ENCODE data around the gene SEC16B. TPM values are rescaled to one million over a fixed set of nuclear protein-coding genes. Genes with fewer than 3 reads are reported as not detected.

SEC16B gene
- total RNA-seq, 1 donor from 2014 or later = 0.53 TPM

DNA sequence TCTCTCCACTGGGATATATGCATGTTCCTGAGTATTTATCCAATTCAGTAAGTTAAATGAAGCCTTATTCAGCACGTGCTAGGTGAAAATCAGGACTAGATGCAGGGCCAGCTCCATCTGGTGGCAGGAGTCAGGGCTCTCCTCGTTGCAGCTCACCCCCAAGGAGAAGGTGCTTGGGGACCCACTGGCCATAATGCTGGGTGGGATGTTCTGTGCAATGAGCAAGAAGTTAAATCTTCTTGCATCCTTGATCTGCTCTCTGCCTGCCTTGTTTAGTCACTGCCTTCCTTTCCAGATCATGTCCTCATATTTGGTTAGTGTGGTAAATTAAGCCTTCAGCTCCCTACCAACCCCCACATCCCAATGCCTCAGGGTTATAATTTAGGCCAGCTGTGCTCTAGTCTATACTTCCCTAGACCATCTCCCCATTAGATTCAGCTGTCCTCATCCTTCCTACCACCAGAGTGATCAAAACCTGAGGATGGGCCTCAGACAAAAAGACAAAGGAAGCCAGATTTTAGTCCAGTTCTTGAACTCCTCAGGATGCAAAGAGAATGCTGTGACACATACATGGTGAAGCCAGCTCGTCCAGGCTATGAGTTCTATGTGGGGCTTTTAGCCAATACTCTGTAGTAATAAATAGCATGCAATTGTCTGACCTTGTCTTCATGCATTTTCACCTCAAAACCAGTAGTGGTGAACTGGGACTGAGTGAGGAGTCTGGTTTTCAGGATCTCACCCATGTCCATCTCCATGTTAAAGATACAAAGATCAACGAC, 55.9 kb downstream of the SEC16B start:
- no peak for DNase-seq (ENCODE audit: low read depth, low spot score)

DNA sequence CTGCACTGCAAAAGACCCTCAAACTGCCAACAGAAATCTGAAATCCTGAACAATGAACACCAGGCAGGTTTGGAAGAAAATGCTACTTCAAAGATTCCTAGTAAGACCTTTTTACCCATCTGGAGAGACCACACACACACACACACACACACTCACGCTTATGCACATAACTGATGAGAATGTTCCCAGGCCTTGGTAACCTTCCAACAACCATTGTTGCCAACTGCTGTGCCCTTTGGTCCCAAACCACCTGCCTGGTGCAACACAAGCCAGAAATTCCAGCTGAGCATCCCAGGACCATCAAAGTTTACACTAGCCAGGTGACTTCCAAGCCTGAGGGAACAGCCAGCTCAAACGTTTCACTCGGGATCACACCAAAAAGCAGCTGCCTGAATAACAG, 56.9 kb downstream of the SEC16B start:
- no peak for DNase-seq (ENCODE audit: low read depth, low spot score)

DNA sequence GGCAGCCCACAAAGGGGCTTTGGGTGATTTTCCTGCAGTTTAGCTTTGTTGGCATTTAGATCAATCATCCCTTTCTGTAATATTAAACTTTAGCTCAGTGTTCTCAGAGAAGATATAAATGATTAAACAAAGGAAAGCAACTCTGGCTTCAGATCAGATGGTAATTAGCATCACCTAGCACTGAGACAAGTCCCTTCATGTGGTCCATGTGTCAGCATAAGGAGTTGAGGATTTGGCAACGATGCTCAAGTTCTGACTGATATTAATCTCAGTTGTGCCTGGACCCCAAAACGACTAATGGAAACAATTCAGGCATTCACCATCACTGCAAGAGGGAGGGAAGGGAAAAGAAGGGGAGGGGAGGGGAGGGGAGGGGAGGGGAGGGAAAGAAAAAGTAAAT, 60.4 kb downstream of the SEC16B start:
- no peak for DNase-seq (ENCODE audit: low read depth, low spot score)

DNA sequence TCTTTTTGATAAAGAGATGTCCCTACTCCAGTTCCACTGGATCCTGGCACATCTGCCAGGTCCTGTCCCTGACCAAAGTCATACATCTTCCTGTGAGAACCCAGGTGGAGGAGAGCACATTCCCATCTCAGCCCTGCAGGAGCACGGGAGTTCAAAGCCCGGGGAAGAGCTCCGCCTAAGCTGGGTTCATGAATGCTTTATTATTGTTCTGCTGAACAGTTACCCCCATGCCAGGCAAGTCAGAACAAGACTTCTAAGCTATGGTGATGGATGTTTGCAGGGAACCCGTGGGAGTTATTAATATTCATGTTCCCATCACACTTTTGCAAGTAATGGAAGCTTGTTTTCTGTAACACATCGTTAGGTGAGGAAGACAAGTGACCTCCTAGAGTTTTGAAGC, 62.9 kb downstream of the SEC16B start:
- DNase-seq (ENCODE audit: low read depth, low spot score) = no peak

DNA sequence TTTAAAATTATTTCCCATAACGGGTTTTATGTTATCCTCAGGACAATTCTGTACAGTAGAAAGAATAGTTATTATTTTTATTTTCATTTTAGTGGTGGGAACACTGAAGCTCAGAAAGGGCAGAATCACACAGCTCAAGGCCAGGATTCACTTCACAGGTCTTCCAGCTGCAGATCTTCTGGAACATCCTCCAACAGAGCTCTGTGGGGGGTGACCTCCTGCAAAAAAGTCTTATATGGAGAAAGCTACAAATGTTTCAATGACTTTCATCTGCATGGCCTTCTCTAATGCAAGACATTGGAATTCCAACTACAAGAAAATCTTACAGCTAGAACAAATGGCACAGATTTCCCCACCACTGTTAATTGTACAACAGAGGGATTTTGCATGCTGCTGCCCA, 64.2 kb downstream of the SEC16B start:
- DNase-seq (ENCODE audit: low read depth, low spot score) = no peak

DNA sequence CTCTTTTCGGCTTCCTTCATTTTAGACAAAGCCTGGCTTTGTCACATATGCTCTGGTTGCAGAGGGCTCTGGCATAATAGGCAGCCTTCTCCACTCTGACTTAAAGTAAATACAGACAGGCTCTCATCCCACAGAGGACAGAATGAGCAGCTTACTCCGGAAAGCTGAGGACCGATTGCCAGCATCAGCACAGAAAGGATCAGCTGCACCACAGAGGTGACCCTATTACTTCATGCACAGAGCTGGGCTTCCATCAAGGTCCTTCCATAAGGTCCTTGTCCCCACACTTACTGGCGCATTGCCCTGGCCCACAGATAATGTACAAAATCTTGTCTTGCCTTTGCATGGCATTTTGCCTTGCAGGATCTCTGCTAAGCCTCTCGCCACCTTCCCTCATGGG, 67.6 kb downstream of the SEC16B start:
- DNase-seq (ENCODE audit: low read depth, low spot score) = no peak

DNA sequence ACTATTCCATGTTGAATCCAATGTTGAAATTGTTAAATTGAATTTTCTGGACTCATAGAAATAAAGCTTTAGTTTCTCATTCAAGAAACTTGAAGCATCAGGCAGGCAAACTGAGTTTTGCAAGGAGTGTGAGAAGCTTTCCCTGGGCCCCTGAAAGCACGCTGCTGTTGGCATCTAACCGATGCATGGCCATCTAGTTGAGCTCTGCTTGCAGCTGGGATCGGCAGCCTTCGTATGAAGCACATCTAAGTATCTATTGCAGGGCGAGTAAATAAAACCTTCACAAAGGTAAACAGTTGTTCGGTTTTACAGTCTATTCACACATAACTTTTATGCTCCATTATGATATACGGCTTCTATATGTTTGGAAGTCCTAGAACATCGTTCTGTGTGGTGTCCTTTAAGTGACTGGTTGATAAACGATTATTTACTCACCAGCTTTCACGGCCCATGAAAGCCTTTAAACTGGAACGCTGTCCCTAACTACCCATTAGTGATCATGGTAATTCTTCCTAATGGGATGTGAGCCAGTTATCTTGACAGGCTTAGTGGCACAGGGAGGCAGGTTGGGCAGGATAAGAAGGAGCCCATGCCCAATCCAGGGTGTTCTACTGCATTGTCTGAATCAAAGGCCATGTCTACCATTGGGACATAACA, 71.7 kb downstream of the SEC16B start:
- DNase-seq (ENCODE audit: low read depth, low spot score) = no peak

DNA sequence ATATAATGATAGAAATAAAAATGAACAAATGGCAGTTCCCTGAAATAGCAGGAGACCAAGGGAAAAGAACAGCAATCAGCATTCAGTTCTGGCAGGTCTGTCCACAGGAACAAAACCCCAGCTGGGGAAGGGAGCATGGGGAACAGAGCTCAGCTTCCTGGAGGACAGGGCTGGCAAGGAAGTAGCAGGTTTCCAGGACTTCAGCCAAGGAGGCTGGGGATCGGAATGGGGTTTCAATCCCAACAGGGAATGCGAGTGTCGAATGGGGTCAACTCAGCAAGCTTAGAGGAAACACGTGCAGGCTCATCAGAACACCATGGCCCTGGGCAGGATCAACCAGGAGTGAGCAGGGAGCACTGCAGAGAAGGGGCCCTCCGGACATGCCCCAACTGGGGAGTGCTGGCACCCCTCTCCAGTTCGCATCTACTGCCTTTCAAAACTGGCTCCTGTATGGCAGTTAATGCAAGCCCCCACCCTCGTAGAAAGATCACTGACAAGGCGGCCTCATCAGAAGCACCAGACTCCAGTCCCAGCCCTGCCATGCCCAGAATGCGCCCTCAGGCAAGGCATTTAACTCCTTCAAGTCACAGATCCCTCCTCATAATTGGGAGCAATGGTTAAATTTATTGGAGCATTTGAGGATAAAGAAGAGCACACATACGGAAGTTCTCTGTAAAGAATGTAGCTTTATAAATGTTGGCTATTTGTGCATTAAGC, 72.4 kb downstream of the SEC16B start:
- no peak for DNase-seq (ENCODE audit: low read depth, low spot score)

Other genes starting within 250 kb of the SEC16B start
- 9.6 and 13.5 TPM in 2 replicates for gene RASAL2, start 124.0 kb upstream of the SEC16B start, total RNA-seq